Pancreas (tissue), 10 donors: ENCODE measurements around the gene ALDH1L1. TPM values are rescaled to one million over a fixed set of nuclear protein-coding genes. Genes with fewer than 3 reads are reported as not detected.

Experiments used
- ATAC-seq, 4 donors: fragments of 200-7000 bp; cut with Tn5 transposase; one replicate each; pipeline versions ENCODE4 v1.8.0 to v1.9.1; 2020; ENCODE audit warnings: mild to moderate bottlenecking in 4 of 4, moderate library complexity in 4 of 4
- DNase-seq, 6 donors: peaks; one replicate each; pipeline ENCODE4 v3.0.0-alpha.2; 2020
- FAIRE-seq: peaks from 2 replicates; lab custom pipeline; 2012; peaks lifted over from hg19 to GRCh38; lab: Jason Lieb, UNC
- H3K27ac ChIP-seq, 4 donors: fragments of 200-600 bp; sonication (generic); 1 replicate in 3 of 4; 2 replicates in 1 of 4; pipeline versions ENCODE4 v1.5.0 to v1.8.0; 2020
- H3K27me3 ChIP-seq, 4 donors: fragments of 200-600 bp; one replicate each; pipeline ENCODE4 v1.8.0; 2021
- H3K36me3 ChIP-seq, 3 donors: fragments of 200-600 bp; sonication (generic) in 1 of 3; one replicate each; pipeline versions ENCODE4 v1.5.0 to v1.8.0; 2020 to 2021
- H3K4me1 ChIP-seq, 3 donors: fragments of 200-600 bp; one replicate each; pipeline ENCODE4 v1.8.0; 2021
- H3K4me3 ChIP-seq, 4 donors: fragments of 200-600 bp; sonication (generic) in 2 of 4; one replicate each; pipeline versions ENCODE4 v1.5.0 to v1.8.0; 2020 to 2021
- H3K9me3 ChIP-seq, 4 donors: fragments of 200-600 bp; one replicate each; pipeline ENCODE4 v1.8.0; 2021
- WGBS, 2 donors: extraction: QIAGEN DNeasy Blood & Tissue Kit; methylation state at CpG; one replicate each; pipeline ENCODE4 v1.1.7; 2013; 5-methylcytosine and 5-hydroxymethylcytosine counted together
- intact Hi-C, 3 donors: fragments of 100-400 bp; cut with DNase I; formaldehyde crosslinking; loops; one replicate each; pipeline versions ENCODE4 v1.11.1 to v1.14.2; 2022
- polyA plus RNA-seq, 2 donors: library from polyadenylated mRNA; stranded (reverse); fragments of 200-250 nt; gene quantifications; one replicate each; pipeline ENCODE4 v1.2.3, GENCODE V29; 2013
- total RNA-seq, 6 donors: library from RNA; stranded (reverse); fragmentation: NEBNext Ultra II Directional in 4 of 6; extraction: Animal tissue kit (Norgen Biotek cat#: 25700) in 4 of 6; gene quantifications; one replicate each; pipeline versions ENCODE4 v1.2.1 to v1.2.4, GENCODE V29; 2021 to 2023
- TF ChIP-seq, protein P1 (sequence below), 4 donors: fragments of 200-600 bp; sonication (generic) in 3 of 4; IDR thresholded peaks; one replicate each; pipeline versions ENCODE4 v1.5.0 to v1.8.0; 2021; ENCODE audit warnings: antibody characterized with exemption in 4 of 4
- donor health status: healthy with polysubstance abuse.
- donor health status: DM: no; HTN: no; CAD: no; lungs with moderate emphysema.
- donor health status: DM: no; HTN: no; CAD: no.
- donor health status: control.
- donor health status: control.
- donor health status: Bipolar disorder and iron deficiency.
- donor health status: DM: yes; HTN: yes; CAD: no.
- donor health status: DM: no; HTN: no; CAD: no.
- donor health status: DM: no; HTN: no; CAD: no.
- donor health status: DM: yes; HTN: yes; CAD: no.

The ALDH1L1 gene
- total and polyA plus RNA-seq, 8 donors: 15.4 to 46.3 (median 36.9) TPM

DNA sequence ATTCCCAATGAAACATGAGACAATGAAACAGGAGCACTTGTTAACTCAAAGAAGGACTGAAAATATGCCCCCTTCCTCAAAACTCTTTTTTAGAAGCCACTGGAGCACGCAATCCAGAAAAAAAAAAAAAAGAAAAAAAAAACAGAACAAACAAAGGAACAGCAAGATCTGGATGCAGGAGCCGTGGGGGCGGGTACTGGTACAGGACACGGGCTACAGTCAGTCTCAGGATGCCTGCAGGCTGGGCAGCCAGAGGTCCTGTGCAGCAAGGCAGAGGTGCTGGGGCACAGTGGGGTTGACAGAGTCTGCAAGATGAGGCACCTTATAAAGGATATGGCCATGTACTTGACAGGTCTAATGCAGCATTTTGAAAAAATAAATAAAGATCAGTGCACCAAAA is 22.3 kb upstream of the ALDH1L1 start:
- Histone ChIP-seq H3K9me3 (no peaks in the 10 kb centered on the region), H3K27ac (no peak overlapping the region), H3K4me3 (no peak overlapping the region), H3K36me3 (no peaks in the 10 kb centered on the region), H3K27me3 (no peaks in the 10 kb centered on the region), H3K4me1 (no peaks in the 10 kb centered on the region)
- ATAC-seq (no peak), FAIRE-seq (no peak), DNase-seq (no peak)
- 61 to 67% methylated on average over 4 of the region's 4 CpGs for WGBS, 2 donors
- TF ChIP-seq, protein P1, sequence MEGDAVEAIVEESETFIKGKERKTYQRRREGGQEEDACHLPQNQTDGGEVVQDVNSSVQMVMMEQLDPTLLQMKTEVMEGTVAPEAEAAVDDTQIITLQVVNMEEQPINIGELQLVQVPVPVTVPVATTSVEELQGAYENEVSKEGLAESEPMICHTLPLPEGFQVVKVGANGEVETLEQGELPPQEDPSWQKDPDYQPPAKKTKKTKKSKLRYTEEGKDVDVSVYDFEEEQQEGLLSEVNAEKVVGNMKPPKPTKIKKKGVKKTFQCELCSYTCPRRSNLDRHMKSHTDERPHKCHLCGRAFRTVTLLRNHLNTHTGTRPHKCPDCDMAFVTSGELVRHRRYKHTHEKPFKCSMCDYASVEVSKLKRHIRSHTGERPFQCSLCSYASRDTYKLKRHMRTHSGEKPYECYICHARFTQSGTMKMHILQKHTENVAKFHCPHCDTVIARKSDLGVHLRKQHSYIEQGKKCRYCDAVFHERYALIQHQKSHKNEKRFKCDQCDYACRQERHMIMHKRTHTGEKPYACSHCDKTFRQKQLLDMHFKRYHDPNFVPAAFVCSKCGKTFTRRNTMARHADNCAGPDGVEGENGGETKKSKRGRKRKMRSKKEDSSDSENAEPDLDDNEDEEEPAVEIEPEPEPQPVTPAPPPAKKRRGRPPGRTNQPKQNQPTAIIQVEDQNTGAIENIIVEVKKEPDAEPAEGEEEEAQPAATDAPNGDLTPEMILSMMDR (IDR thresholded peaks at IDR 0.05): no peak
- intact Hi-C loops: loop anchor here in 2 of 3 donors (10.0 kb wide), 1 partner anchor 68 kb away; no protein-coding TSS in a partner anchor

GRCh38 chr3:126202276-126202675 is 21.9 kb upstream of the ALDH1L1 start:
- WGBS, 2 donors: 59 to 62% methylated on average over 3 of the region's 3 CpGs
- FAIRE-seq: no peak

GRCh38 chr3:126201168-126201567 is 20.8 kb upstream of the ALDH1L1 start:
- Histone ChIP-seq H3K4me3 (no peak overlapping the region), H3K36me3 (no peaks in the 10 kb centered on the region), H3K4me1 (no peaks in the 10 kb centered on the region), H3K9me3 (no peaks in the 10 kb centered on the region), H3K27ac (no peak overlapping the region), H3K27me3 (no peaks in the 10 kb centered on the region)
- WGBS, 2 donors: 70 to 74% methylated on average over 3 of the region's 3 CpGs
- FAIRE-seq: no peak
- DNase-seq: no peak
- intact Hi-C loops: loop anchor here in 2 of 3 donors (10.0 kb wide), 1 partner anchor 66 kb away; no protein-coding TSS in a partner anchor
- TF ChIP-seq, protein P1 (IDR thresholded peaks at IDR 0.05): no peak
- no peak for ATAC-seq

More at GRCh38 chr3:126202276-126202675, 21.9 kb upstream of the ALDH1L1 start:
- ATAC-seq: no peak
- Histone ChIP-seq H3K27ac (no peak overlapping the region), H3K4me1 (no peaks in the 10 kb centered on the region), H3K9me3 (no peaks in the 10 kb centered on the region), H3K36me3 (no peaks in the 10 kb centered on the region), H3K4me3 (no peak overlapping the region), H3K27me3 (no peaks in the 10 kb centered on the region)
- no peak for DNase-seq
- TF ChIP-seq, protein P1 (IDR thresholded peaks at IDR 0.05): no peak
- intact Hi-C loops: loop anchor here in 2 of 3 donors (10.0 kb wide), 1 partner anchor 67 kb away; no protein-coding TSS in a partner anchor

DNA sequence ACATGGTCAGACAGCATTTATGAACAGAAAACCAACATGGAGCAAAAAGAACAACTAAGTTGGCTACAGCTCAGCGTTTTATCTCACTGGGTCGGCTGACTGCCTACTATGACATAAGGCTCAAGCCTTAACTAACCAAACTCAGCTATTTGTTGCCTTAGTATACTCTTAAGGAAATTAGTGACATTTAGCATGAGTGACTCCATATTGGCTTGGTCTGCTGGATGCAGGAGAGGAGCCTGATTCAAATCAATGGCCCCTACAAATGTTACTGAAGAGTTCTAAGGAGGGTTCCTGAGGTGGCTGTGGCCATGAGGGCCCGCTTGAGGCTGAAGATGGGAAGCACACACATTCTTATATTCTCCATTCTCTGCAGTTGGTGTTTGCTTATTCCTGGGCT is 20.1 kb upstream of the ALDH1L1 start:
- H3K27ac ChIP-seq: no peak overlapping the region
- H3K27me3 ChIP-seq: no peaks in the 10 kb centered on the region
- ATAC-seq (no peak), FAIRE-seq (no peak), DNase-seq (no peak)
- H3K4me3 ChIP-seq: no peak overlapping the region
- intact Hi-C loops: loop anchor here in 2 of 3 donors (10.0 kb wide), 1 partner anchor 66 kb away; no protein-coding TSS in a partner anchor
- TF ChIP-seq, protein P1 (IDR thresholded peaks at IDR 0.05): no peak
- 49 to 58% methylated on average over 3 of the region's 3 CpGs for WGBS, 2 donors
- H3K9me3 ChIP-seq: no peaks in the 10 kb centered on the region
- H3K4me1 ChIP-seq: no peaks in the 10 kb centered on the region
- no peaks in the 10 kb centered on the region for H3K36me3 ChIP-seq

GRCh38 chr3:126199256-126199655 is 18.9 kb upstream of the ALDH1L1 start:
- TF ChIP-seq, protein P1 (IDR thresholded peaks at IDR 0.05): no peak
- DNase-seq (no peak), ATAC-seq (no peak), FAIRE-seq (no peak)
- H3K27me3 ChIP-seq: no peaks in the 10 kb centered on the region
- H3K27ac ChIP-seq: no peak overlapping the region
- no peaks in the 10 kb centered on the region for H3K36me3 ChIP-seq
- 70 to 79% methylated on average over 2 of the region's 2 CpGs for WGBS, 2 donors
- intact Hi-C loops: no loop called here
- no peaks in the 10 kb centered on the region for H3K9me3 ChIP-seq
- H3K4me1 ChIP-seq: no peaks in the 10 kb centered on the region
- H3K4me3 ChIP-seq: no peak overlapping the region
